Esophagus squamous epithelium (tissue), 5 donors: ENCODE data around the gene CEMP1. TPM values are rescaled to one million over a fixed set of nuclear protein-coding genes. Genes with fewer than 3 reads are reported as not detected.
"Not testable (repeated sequence)": the region's sequence is repeated elsewhere in the genome, so short reads cannot be mapped to it uniquely, and the experiment has no call there.

ENCODE experiments used
- DNase-seq: peaks from one replicate; lab custom pipeline; 2025; lab: John Stamatoyannopoulos, UW
- H3K27ac ChIP-seq, 4 donors: fragments of 200-600 bp; sonication (generic); one replicate each; pipeline ENCODE4 v1.5.1; 2016 to 2019; ENCODE audit warnings: mild to moderate bottlenecking in 1 of 4
- H3K27me3 ChIP-seq, 4 donors: fragments of 200-600 bp; sonication (generic); 1 replicate in 3 of 4; 2 replicates in 1 of 4; pipeline versions ENCODE4 v1.5.1 to v1.6.0; 2017 to 2021; ENCODE audit warnings: antibody characterized with exemption in 1 of 4
- H3K36me3 ChIP-seq, 3 donors: fragments of 200-600 bp; sonication (generic); one replicate each; pipeline ENCODE4 v1.5.1; 2016 to 2019
- H3K4me1 ChIP-seq, 3 donors: fragments of 200-600 bp; sonication (generic); one replicate each; pipeline ENCODE4 v1.5.1; 2017 to 2019
- H3K4me3 ChIP-seq, 4 donors: fragments of 200-600 bp; sonication (generic); 1 replicate in 3 of 4; 2 replicates in 1 of 4; pipeline ENCODE4 v1.5.1; 2016 to 2019; ENCODE audit warnings: mild to moderate bottlenecking in 2 of 4, moderate library complexity in 1 of 4
- H3K9me3 ChIP-seq, 3 donors: fragments of 200-600 bp; sonication (generic); one replicate each; pipeline ENCODE4 v1.5.1; 2016 to 2019
- POLR2A ChIP-seq, 4 donors: fragments of 450-650 bp; IDR thresholded peaks; one replicate each; pipeline ENCODE4 v1.6.1; 2017; ENCODE audit warnings: antibody characterized with exemption in 4 of 4, mild to moderate bottlenecking in 4 of 4, moderate library complexity in 3 of 4
- WGBS, 2 donors: methylation state at CpG; one replicate each; pipeline ENCODE4 v1.1.5; 2018; 5-methylcytosine and 5-hydroxymethylcytosine counted together
- intact Hi-C: fragments of 100-400 bp; cut with DNase I; formaldehyde crosslinking; loops from one replicate; pipeline ENCODE4 v1.15.0; 2022
- total RNA-seq, 4 donors: library from RNA; depleted of rRNA; stranded (reverse); fragments of >200 nt; gene quantifications; one replicate each; pipeline ENCODE4 v1.1.0, GENCODE V29; 2016
- TF ChIP-seq, protein P1 (sequence below), 6 experiments: fragments of 450-650 bp in 4 of 6; fragments of 200-600 bp in 2 of 6; sonication (generic) in 2 of 6; IDR thresholded peaks; one replicate each; pipeline ENCODE4 v1.5.1; 2016 to 2019; ENCODE audit warnings: antibody characterized with exemption in 6 of 6, mild to moderate bottlenecking in 4 of 6, moderate library complexity in 4 of 6
- donor health status: DM: yes; HTN: yes; CAD: no.

CEMP1 gene, protein sequence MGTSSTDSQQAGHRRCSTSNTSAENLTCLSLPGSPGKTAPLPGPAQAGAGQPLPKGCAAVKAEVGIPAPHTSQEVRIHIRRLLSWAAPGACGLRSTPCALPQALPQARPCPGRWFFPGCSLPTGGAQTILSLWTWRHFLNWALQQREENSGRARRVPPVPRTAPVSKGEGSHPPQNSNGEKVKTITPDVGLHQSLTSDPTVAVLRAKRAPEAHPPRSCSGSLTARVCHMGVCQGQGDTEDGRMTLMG
- under 1 TPM in 1 of 4 donors, not detected in 3; 0.76 TPM for total RNA-seq

- no peak for TF ChIP-seq POLR2A (IDR thresholded peaks at IDR 0.05)
- TF ChIP-seq, protein P1, sequence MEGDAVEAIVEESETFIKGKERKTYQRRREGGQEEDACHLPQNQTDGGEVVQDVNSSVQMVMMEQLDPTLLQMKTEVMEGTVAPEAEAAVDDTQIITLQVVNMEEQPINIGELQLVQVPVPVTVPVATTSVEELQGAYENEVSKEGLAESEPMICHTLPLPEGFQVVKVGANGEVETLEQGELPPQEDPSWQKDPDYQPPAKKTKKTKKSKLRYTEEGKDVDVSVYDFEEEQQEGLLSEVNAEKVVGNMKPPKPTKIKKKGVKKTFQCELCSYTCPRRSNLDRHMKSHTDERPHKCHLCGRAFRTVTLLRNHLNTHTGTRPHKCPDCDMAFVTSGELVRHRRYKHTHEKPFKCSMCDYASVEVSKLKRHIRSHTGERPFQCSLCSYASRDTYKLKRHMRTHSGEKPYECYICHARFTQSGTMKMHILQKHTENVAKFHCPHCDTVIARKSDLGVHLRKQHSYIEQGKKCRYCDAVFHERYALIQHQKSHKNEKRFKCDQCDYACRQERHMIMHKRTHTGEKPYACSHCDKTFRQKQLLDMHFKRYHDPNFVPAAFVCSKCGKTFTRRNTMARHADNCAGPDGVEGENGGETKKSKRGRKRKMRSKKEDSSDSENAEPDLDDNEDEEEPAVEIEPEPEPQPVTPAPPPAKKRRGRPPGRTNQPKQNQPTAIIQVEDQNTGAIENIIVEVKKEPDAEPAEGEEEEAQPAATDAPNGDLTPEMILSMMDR (IDR thresholded peaks at IDR 0.05): no peak
- DNase-seq: no peak
- Histone ChIP-seq H3K4me3 (peak within 1 kb of the TSS; percentile 53 to 82 (median 72)), H3K27me3 (no peaks in the 10 kb centered on the region), H3K36me3 (peaks cover 15 to 45% (median 19%) of the 10 kb centered on the region in 3 donors), H3K4me1 (peaks cover 8 to 40% (median 16%) of the 10 kb centered on the region in 3 donors), H3K27ac (peak within 1 kb of the TSS; percentile 95 to 99 (median 98)), H3K9me3 (no peaks in the 10 kb centered on the region)
- intact Hi-C loops: no loop called here
- 20 to 38% methylated on average over 5 to 8 of the region's 11 CpGs for WGBS, 2 donors
These were observed at the start of gene CEMP1 for GRCh38 chr16:2531371-2531695. Gene CEMP1, minus strand, starts transcription at chr16:2531408. Its CDS starts 335 bp downstream, at chr16:2531073.

DNA sequence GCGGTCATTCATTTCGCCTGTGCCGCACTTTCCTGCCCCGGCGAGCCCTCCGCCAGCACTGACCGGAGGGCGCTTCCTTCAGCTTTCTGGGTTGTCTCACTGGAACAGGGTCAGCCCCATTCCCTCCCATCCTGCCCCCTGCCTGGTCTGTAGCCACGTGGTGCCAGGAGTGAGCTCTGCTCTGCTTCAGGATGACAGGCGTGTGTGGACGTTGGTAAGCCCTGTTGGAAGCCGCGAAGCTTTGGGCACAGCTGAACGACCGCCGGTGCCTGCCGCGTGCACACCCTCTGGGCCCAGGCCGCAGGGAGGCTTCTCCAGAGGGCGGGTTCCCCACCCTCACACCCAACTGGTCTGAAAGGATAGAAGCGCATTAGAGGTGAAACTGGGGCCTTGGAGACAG is 49.6 kb upstream of the CEMP1 start:
- H3K36me3 ChIP-seq: peaks cover 4 to 25% (median 5%) of the 10 kb centered on the region in 3 donors
- H3K27ac ChIP-seq, intact Hi-C loops, DNase-seq, H3K4me1 ChIP-seq, H3K27me3 ChIP-seq, H3K4me3 ChIP-seq, H3K9me3 ChIP-seq: not testable (repeated sequence)
- WGBS, 2 donors: no CpG with 5 or more reads among the region's 21 CpGs

DNA sequence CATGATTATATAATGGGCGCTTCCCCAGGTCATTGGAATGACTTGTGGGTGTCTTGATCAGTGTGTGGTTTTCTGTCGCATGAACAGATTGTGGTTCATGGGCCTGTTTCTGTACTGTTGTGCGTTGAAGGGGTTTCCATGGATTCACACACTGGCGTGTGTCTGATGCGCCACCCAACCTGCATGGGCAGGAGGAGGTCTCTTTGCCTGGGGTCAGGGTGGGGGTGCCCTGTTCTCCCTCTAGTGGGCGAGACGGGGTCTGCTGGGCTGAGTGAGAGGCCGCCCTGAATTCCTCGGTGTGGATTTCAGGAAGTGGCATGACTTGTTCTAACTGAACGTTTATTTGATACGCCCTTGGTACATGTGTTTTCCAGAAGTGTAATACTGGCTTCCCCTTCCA is 48.9 kb upstream of the CEMP1 start:
- H3K36me3 ChIP-seq: peaks cover 0 to 18% (median 0%) of the 10 kb centered on the region in 3 donors
- H3K27me3 ChIP-seq, H3K4me3 ChIP-seq, H3K9me3 ChIP-seq, intact Hi-C loops, H3K27ac ChIP-seq, H3K4me1 ChIP-seq, DNase-seq: not testable (repeated sequence)
- no CpG with 5 or more reads among the region's 11 CpGs for WGBS, 2 donors

- H3K4me1 ChIP-seq, H3K27me3 ChIP-seq, H3K9me3 ChIP-seq, H3K27ac ChIP-seq, intact Hi-C loops, DNase-seq, H3K4me3 ChIP-seq: not testable (repeated sequence)
- peaks cover 0 to 12% (median 0%) of the 10 kb centered on the region in 3 donors for H3K36me3 ChIP-seq
- WGBS, 2 donors: no CpG with 5 or more reads among the region's 12 CpGs
These were observed 47.7 kb upstream of the CEMP1 start for GRCh38 chr16:2578905-2579304.

DNA sequence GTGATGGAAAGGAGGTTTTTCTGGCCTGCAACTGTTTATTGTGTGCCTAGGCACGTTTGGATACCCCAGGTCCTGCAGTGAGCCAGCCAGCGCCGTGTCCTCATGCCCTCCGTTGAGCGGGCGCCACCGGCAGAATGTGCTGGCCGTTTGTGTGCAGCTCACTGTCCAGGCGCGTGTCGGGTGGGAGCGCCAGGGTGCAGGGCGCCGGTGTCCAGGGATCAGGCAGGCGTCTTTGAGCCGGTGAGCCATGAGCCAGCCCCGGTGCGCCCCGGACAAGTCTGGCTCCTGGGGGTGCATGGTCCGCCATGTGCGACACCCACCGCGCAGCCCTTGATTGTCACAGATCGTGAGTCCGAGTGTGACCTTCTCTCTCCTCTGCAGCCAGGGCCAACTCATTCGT is 45.8 kb upstream of the CEMP1 start:
- DNase-seq, H3K4me1 ChIP-seq, H3K9me3 ChIP-seq, intact Hi-C loops, H3K27me3 ChIP-seq, H3K4me3 ChIP-seq, H3K27ac ChIP-seq: not testable (repeated sequence)
- peaks cover 0 to 12% (median 0%) of the 10 kb centered on the region in 3 donors for H3K36me3 ChIP-seq
- WGBS, 2 donors: no CpG with 5 or more reads among the region's 26 CpGs

DNA sequence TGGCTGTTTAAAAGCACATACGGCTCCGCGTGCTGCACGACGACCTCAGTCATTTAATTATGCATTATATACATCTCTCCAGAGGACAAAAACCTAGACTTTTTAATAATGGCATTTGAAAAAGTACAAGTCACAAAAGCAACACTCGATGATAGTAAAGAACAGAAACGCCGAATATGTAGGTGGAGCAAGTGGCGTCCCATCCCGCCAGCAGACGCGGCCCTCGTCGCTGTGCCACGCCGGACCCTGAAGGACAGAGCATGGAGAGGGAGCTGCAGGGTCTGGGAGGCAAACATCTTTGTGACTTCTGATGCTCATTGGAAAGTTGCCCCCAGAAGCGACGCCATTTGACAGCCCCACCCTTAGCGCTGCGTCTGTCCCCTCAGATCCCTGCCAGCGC is 44.6 kb upstream of the CEMP1 start:
- H3K9me3 ChIP-seq, H3K4me3 ChIP-seq, intact Hi-C loops, H3K27ac ChIP-seq, DNase-seq, H3K27me3 ChIP-seq, H3K4me1 ChIP-seq: not testable (repeated sequence)
- H3K36me3 ChIP-seq: peaks cover 0 to 12% (median 0%) of the 10 kb centered on the region in 3 donors
- WGBS, 2 donors: 87 to 90% methylated on average over 2 to 3 of the region's 21 CpGs

GRCh38 chr16:2572704-2573103 is 41.5 kb upstream of the CEMP1 start:
- H3K36me3 ChIP-seq: peaks cover 0 to 11% (median 0%) of the 10 kb centered on the region in 3 donors
- H3K27me3 ChIP-seq, H3K27ac ChIP-seq, DNase-seq, H3K4me3 ChIP-seq, intact Hi-C loops, H3K4me1 ChIP-seq, H3K9me3 ChIP-seq: not testable (repeated sequence)
- no CpG with 5 or more reads among the region's 6 CpGs for WGBS, 2 donors

GRCh38 chr16:2568573-2568972 is 37.4 kb upstream of the CEMP1 start:
- DNase-seq, H3K27me3 ChIP-seq, H3K36me3 ChIP-seq, H3K27ac ChIP-seq, H3K9me3 ChIP-seq, H3K4me1 ChIP-seq, intact Hi-C loops, H3K4me3 ChIP-seq: not testable (repeated sequence)
- WGBS, 2 donors: no CpG with 5 or more reads among the region's 11 CpGs

- H3K27ac ChIP-seq, DNase-seq, H3K36me3 ChIP-seq, H3K9me3 ChIP-seq, H3K27me3 ChIP-seq, H3K4me3 ChIP-seq, intact Hi-C loops, H3K4me1 ChIP-seq: not testable (repeated sequence)
- WGBS, 2 donors: no CpG with 5 or more reads among the region's 6 CpGs
These were observed 36.3 kb upstream of the CEMP1 start for GRCh38 chr16:2567506-2567905.
